SKM-1 treated with dmso at 0.1 percent for 144 hours (cell line): ENCODE data around the gene VPS54.
"Not testable (repeated sequence)": the region's sequence is repeated elsewhere in the genome, so short reads cannot be mapped to it uniquely, and the experiment has no call there.

Source experiments
- DNase-seq: peaks from one replicate; lab custom pipeline; 2025; ENCODE audit not compliant: unreplicated experiment; lab: John Stamatoyannopoulos, UW

VPS54 gene

GRCh38 chr2:64023485-64024258, 4.4 kb upstream of the VPS54 start:
- DNase-seq: no peak

GRCh38 chr2:64021578-64021977, 2.4 kb upstream of the VPS54 start:
- DNase-seq: no peak

GRCh38 chr2:64019975-64020528, 824 bp upstream of the VPS54 start:
- no peak for DNase-seq

- DNase-seq: no peak
Measured at GRCh38 chr2:64018701-64019082, 536 bp downstream of the VPS54 start.

- DNase-seq: peak; percentile 11
Measured at GRCh38 chr2:64017811-64018700, 1.2 kb downstream of the VPS54 start.

- peak; percentile 16 for DNase-seq
Measured at GRCh38 chr2:64015898-64016297, 3.3 kb downstream of the VPS54 start.

- peak; percentile 54 for DNase-seq
Measured at GRCh38 chr2:64015391-64015790, 3.8 kb downstream of the VPS54 start.

- DNase-seq: no peak
Measured at GRCh38 chr2:64014628-64015027, 4.6 kb downstream of the VPS54 start.

- DNase-seq: no peak
Measured at GRCh38 chr2:64013053-64013452, 6.2 kb downstream of the VPS54 start.

- no peak for DNase-seq
Measured at GRCh38 chr2:64012115-64012514, 7.1 kb downstream of the VPS54 start.

- DNase-seq: no peak
Measured at GRCh38 chr2:64008434-64009009, 10.7 kb downstream of the VPS54 start.

- DNase-seq: peak; percentile 69
Measured at GRCh38 chr2:64007924-64008323, 11.3 kb downstream of the VPS54 start.

GRCh38 chr2:64005707-64006356, 13.4 kb downstream of the VPS54 start:
- DNase-seq: no peak

- no peak for DNase-seq
Measured at GRCh38 chr2:64003239-64003638, 16.0 kb downstream of the VPS54 start.

GRCh38 chr2:64001382-64002101, 17.7 kb downstream of the VPS54 start:
- DNase-seq: no peak

- DNase-seq: no peak
Measured at GRCh38 chr2:64000630-64001381, 18.4 kb downstream of the VPS54 start.

GRCh38 chr2:63999049-63999448, 20.2 kb downstream of the VPS54 start:
- no peak for DNase-seq

- DNase-seq: not testable (repeated sequence)
Measured at GRCh38 chr2:63996582-63997198, 22.5 kb downstream of the VPS54 start.
